GM18951 (cell line): ENCODE results near the gene PLSCR3.
"Not testable (repeated sequence)": the region's sequence is repeated elsewhere in the genome, so short reads cannot be mapped to it uniquely, and the experiment has no call there.

ENCODE experiments used
- POLR2A ChIP-seq: IDR thresholded peaks from 4 replicates; pipeline ENCODE4 v1.6.1; 2011; ENCODE audit warnings: mild to moderate bottlenecking; ENCODE audit not compliant: insufficient read length, insufficient read depth; ENCODE audit errors: extremely low read depth
- in situ Hi-C: fragments of 300-500 bp; cut with MboI; formaldehyde crosslinking; loops from one replicate; pipeline ENCODE4 v1.12.0; 2022; ENCODE audit warnings: low sequenced_read_pairs, mixed read lengths, inconsistent platforms; ENCODE audit not compliant: unreplicated experiment

The PLSCR3 gene

GRCh38 chr17:7369825-7370224, 24.5 kb downstream of the PLSCR3 start:
- in situ Hi-C loops: no loop called here
- no peak for TF ChIP-seq POLR2A

DNA sequence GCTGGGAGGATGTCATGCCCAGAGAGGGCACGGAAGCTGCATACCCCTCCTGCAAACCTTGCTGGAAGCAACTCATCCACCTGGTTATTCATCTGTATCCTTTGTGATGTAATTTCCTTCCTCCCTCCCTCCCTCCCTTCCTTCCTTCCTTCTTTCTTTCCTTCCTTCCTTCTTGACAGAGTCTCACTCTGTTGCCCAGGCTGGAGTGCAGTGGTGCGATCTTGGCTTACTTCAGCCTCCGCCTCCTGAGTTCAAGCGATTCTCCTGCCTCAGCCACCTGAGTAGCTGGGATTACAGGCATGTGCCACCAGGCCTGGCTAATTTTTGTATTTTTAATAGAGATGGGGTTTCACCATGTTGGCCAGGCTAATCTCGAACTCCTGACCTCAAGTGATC, 25.7 kb downstream of the PLSCR3 start:
- in situ Hi-C loops: not testable (repeated sequence)

GRCh38 chr17:7367918-7368598, 26.3 kb downstream of the PLSCR3 start:
- in situ Hi-C loops: no loop called here
- TF ChIP-seq POLR2A: no peak

- no peak for TF ChIP-seq POLR2A
- in situ Hi-C loops: no loop called here
These were observed 27.2 kb downstream of the PLSCR3 start for GRCh38 chr17:7367083-7367482.

- in situ Hi-C loops: not testable (repeated sequence)
These were observed 28.4 kb downstream of the PLSCR3 start for GRCh38 chr17:7365963-7366362.

DNA sequence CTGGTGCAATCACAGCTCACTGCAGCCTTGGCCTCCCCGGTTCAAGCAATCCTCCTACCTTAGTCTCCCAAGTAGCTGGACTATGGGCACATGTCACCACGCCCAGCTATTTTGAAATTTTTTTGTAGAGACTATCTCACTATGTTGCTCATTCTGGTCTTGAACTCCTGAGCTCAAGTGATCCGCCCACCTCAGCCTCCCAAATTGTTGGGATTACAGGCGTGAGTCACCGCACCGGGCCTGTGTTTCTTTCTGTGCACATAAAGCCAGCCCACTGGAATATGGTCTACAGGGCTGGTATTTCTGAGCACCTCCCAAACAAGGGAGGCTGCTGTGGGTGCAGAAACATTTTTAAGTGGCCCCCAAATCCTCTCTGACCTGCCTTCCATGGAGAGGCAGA, 31.0 kb downstream of the PLSCR3 start:
- TF ChIP-seq POLR2A: no peak
- in situ Hi-C loops: no loop called here

- in situ Hi-C loops: no loop called here
- no peak for TF ChIP-seq POLR2A
These were observed 32.4 kb downstream of the PLSCR3 start for GRCh38 chr17:7361906-7362305.

DNA sequence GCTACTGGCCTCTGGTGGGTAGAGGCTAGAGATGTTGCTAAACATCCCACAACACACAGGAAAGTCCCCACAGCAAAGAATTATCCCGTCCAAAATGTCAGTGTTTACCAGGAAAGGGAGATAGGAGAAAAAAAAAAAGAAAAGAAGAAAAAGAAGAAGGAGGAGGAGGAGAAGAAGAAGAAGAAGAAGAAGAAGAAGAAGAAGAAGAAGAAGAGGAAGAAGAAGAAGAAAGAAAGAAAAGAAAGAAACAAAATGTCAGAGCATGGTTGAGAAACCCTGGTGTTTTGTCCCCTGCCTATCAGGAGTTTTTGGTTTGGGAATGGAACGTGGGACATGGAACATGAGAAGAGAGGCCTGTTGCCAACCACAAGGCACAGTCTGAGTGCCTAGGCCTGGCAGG, 36.9 kb downstream of the PLSCR3 start:
- TF ChIP-seq POLR2A: no peak
- in situ Hi-C loops: no loop called here

GRCh38 chr17:7356756-7357155, 37.6 kb downstream of the PLSCR3 start:
- in situ Hi-C loops: no loop called here
- no peak for TF ChIP-seq POLR2A

DNA sequence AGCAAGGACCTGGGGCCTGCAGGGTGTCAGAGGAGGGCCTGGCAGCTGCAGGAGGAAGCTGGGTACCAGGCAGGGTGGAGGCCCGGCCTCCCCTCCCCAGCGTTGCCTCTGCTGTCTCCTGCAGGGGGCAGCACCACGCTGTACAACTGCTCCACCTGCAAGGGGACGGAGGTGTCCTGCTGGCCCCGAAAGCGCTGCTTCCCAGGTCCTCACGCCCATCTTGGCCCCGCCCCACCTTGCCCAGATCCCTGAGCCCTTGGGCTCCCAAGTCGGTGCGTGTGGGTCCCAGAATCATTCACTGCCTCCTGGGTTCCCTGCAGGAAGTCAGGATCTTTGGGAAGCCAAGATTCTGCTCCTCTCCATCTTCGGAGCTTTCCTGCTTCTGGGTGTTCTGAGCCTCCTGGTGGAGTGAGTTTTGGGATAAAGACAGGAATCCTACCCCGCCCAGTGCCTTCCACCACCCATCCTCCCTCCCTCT, 38.2 kb downstream of the PLSCR3 start:
- in situ Hi-C loops: no loop called here

GRCh38 chr17:7355573-7355972, 38.8 kb downstream of the PLSCR3 start:
- in situ Hi-C loops: no loop called here
- no peak for TF ChIP-seq POLR2A

More for the DNA sequence above, 38.2 kb downstream of the PLSCR3 start:
- no peak for TF ChIP-seq POLR2A

DNA sequence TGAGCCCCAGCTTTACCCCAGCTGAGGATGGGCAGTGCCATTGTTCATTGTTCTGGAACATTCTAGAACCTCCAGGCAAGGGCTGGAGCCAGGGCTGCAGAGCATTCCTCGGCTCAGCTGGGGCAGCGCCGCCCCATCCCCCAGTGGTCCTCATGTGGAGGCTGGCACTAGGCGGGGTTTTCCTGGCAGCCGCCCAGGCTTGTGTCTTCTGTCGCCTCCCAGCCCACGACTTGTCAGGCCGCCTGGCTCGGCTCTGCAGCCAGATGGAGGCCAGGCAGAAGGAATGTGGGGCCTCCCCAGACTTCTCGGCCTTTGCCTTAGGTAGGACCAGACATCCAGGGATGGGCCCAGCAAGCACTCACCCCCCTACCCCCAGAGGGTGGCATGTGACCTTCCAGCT, 39.3 kb downstream of the PLSCR3 start, which contains the start of gene TMEM95:
TSS of gene TMEM95 (plus strand) at position 104 of the 400 bp plus-strand sequence. CDS start at position 153, 49 bp downstream.
- TF ChIP-seq POLR2A: no peak
- in situ Hi-C loops: no loop called here

- no peak for TF ChIP-seq POLR2A
- in situ Hi-C loops: no loop called here
These were observed 40.0 kb downstream of the PLSCR3 start for GRCh38 chr17:7354262-7354843.

DNA sequence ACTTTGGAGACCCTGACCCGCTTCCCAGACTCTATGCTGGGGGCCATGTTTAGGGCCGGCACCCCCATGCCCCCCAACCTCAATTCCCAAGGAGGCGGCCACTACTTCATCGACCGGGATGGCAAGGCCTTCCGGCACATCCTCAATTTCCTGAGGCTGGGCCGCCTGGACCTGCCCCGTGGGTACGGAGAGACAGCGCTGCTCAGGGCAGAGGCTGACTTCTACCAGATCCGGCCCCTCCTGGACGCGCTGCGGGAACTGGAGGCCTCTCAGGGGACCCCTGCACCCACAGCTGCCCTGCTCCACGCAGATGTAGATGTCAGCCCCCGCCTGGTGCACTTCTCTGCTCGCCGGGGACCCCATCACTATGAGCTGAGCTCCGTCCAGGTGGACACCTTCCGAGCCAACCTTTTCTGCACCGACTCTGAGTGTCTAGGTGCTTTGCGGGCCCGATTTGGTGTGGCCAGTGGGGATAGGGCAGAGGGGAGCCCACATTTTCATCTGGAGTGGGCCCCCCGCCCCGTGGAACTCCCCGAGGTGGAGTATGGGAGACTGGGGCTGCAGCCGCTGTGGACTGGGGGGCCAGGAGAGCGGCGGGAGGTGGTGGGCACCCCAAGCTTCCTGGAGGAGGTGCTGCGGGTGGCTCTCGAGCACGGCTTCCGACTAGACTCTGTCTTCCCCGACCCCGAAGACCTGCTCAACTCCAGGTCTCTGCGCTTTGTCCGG, 41.3 kb downstream of the PLSCR3 start:
- in situ Hi-C loops: no loop called here
- no peak for TF ChIP-seq POLR2A
